HFFc6 (cell line): ENCODE results near the gene TAS1R1. TPM values are rescaled to one million over a fixed set of nuclear protein-coding genes. Genes with fewer than 3 reads are reported as not detected.

Experiments used
- DNase-seq: peaks from one replicate; pipeline ENCODE4 v3.0.0-alpha.2; 2018
- H3K27ac Mint-ChIP-seq: 2 replicates; pipeline ENCODE4 v1.8.0; 2020; ENCODE audit warnings: mild to moderate bottlenecking, mixed read lengths
- H3K27me3 Mint-ChIP-seq: 2 replicates; pipeline ENCODE4 v1.8.0; 2021; ENCODE audit warnings: mild to moderate bottlenecking, moderate library complexity, mixed read lengths; ENCODE audit not compliant: insufficient read depth
- H3K36me3 Mint-ChIP-seq: 2 replicates; pipeline ENCODE4 v1.8.0; 2021; ENCODE audit warnings: low read depth, mixed read lengths
- H3K4me1 Mint-ChIP-seq: 2 replicates; pipeline ENCODE4 v1.8.0; 2020; ENCODE audit warnings: low read depth, mixed read lengths
- H3K4me3 Mint-ChIP-seq: 2 replicates; pipeline ENCODE4 v1.8.0; 2020; ENCODE audit warnings: mild to moderate bottlenecking, moderate library complexity, mixed read lengths
- H3K9me3 Mint-ChIP-seq: 2 replicates; pipeline ENCODE4 v1.8.0; 2020; ENCODE audit warnings: mild to moderate bottlenecking, mixed read lengths
- CTCF ChIP-seq: fragments of 200-600 bp; sonication (generic); IDR thresholded peaks from 2 replicates; pipeline ENCODE4 v1.5.0; 2021; ENCODE audit warnings: antibody characterized with exemption, mild to moderate bottlenecking
- total RNA-seq, 6 experiments: library from RNA; stranded (reverse); fragmentation: NEBNext Ultra II Directional; extraction: Animal tissue kit (Norgen Biotek cat#: 25700); gene quantifications; 2 replicates in 1 of 6; 3 replicates in 5 of 6; pipeline ENCODE4 v1.2.3, GENCODE V29; 2021

The TAS1R1 gene
- total RNA-seq, 6 experiments from 2014 or later: not detected

- H3K27ac Mint-ChIP-seq: no peak overlapping the region
- no peak for DNase-seq
- no peak overlapping the region for H3K4me3 Mint-ChIP-seq
- peaks cover 31% of the 10 kb centered on the region for H3K27me3 Mint-ChIP-seq
- H3K4me1 Mint-ChIP-seq: peaks cover 3% of the 10 kb centered on the region
- no peak for TF ChIP-seq CTCF
- peaks cover 14% of the 10 kb centered on the region for H3K9me3 Mint-ChIP-seq
- peaks cover 15% of the 10 kb centered on the region for H3K36me3 Mint-ChIP-seq
Observed at GRCh38 chr1:6574025-6574620, 19.0 kb downstream of the TAS1R1 start.

- Mint-ChIP-seq H3K36me3 (peaks cover 15% of the 10 kb centered on the region), H3K9me3 (peaks cover 14% of the 10 kb centered on the region), H3K27ac (no peak overlapping the region), H3K4me3 (no peak overlapping the region), H3K27me3 (peaks cover 25% of the 10 kb centered on the region), H3K4me1 (peaks cover 10% of the 10 kb centered on the region)
- TF ChIP-seq CTCF: no peak
- DNase-seq: no peak
Observed at GRCh38 chr1:6574818-6575217, 19.7 kb downstream of the TAS1R1 start.

GRCh38 chr1:6577831-6578525 lies 22.9 kb downstream of the TAS1R1 start:
- H3K4me3 Mint-ChIP-seq: no peak overlapping the region
- H3K27me3 Mint-ChIP-seq: peaks cover 6% of the 10 kb centered on the region
- no peaks in the 10 kb centered on the region for H3K9me3 Mint-ChIP-seq
- TF ChIP-seq CTCF: no peak
- H3K36me3 Mint-ChIP-seq: no peaks in the 10 kb centered on the region; the same call in 1 of the 2 replicates
- no peak for DNase-seq
- H3K4me1 Mint-ChIP-seq: peaks cover 28% of the 10 kb centered on the region
- no peak overlapping the region for H3K27ac Mint-ChIP-seq

GRCh38 chr1:6578624-6579373 lies 23.7 kb downstream of the TAS1R1 start:
- peaks cover 28% of the 10 kb centered on the region for H3K4me1 Mint-ChIP-seq
- TF ChIP-seq CTCF: no peak
- H3K9me3 Mint-ChIP-seq: no peaks in the 10 kb centered on the region
- H3K27ac Mint-ChIP-seq: peak overlapping the region; percentile 93
- peaks cover 5% of the 10 kb centered on the region for H3K27me3 Mint-ChIP-seq
- peak overlapping the region; percentile 97 for H3K4me3 Mint-ChIP-seq
- no peaks in the 10 kb centered on the region; the same call in 1 of the 2 replicates for H3K36me3 Mint-ChIP-seq
- DNase-seq: no peak

GRCh38 chr1:6579374-6580118 lies 24.4 kb downstream of the TAS1R1 start, which contains the start of gene ZBTB48:
TSS of gene ZBTB48 (plus strand) at chr1:6579994. CDS start at chr1:6580610, 616 bp downstream.
- no peak for TF ChIP-seq CTCF
- Mint-ChIP-seq H3K9me3 (no peaks in the 10 kb centered on the region), H3K4me1 (peaks cover 28% of the 10 kb centered on the region), H3K36me3 (no peaks in the 10 kb centered on the region; the same call in 1 of the 2 replicates), H3K27me3 (peaks cover 4% of the 10 kb centered on the region), H3K4me3 (peak within 1 kb of the TSS; percentile 97), H3K27ac (peak within 1 kb of the TSS; percentile 93)
- DNase-seq: peak; percentile 96
